Keratinocyte (primary cell): Measurements from ENCODE around the gene WNT6. TPM values are rescaled to one million over a fixed set of nuclear protein-coding genes. Genes with fewer than 3 reads are reported as not detected.
"Not testable (repeated sequence)": the region's sequence is repeated elsewhere in the genome, so short reads cannot be mapped to it uniquely, and the experiment has no call there.

ENCODE experiments used
- DNase-seq: peaks from one replicate; pipeline ENCODE4 v3.0.0-alpha.2; 2011; ENCODE audit warnings: low read depth, missing footprints, low spot score
- FAIRE-seq: peaks from 2 replicates; lab custom pipeline; 2011; peaks lifted over from hg19 to GRCh38; lab: Jason Lieb, UNC
- H2AFZ ChIP-seq: 2 replicates; pipeline ENCODE4 v1.6.0; 2012; ENCODE audit warnings: low read length, control low read depth, inconsistent platforms; ENCODE audit not compliant: control insufficient read depth
- H3K27ac ChIP-seq: 2 replicates; pipeline ENCODE4 v1.5.1; 2011; ENCODE audit warnings: low read length; ENCODE audit not compliant: control insufficient read depth, insufficient read depth
- H3K27me3 ChIP-seq: 3 replicates; pipeline ENCODE4 v1.6.0; 2011; ENCODE audit warnings: low read length; ENCODE audit not compliant: control insufficient read depth, insufficient read depth; ENCODE audit errors: extremely low read depth
- H3K36me3 ChIP-seq, 2 experiments: 2 replicates in 1 of 2; 3 replicates in 1 of 2; pipeline ENCODE4 v1.5.1; 2011; ENCODE audit warnings: low read length in 2 of 2, mild to moderate bottlenecking in 1 of 2; ENCODE audit not compliant: control insufficient read depth in 2 of 2, insufficient read depth in 2 of 2; ENCODE audit errors: extremely low read depth in 1 of 2
- H3K4me1 ChIP-seq: 3 replicates; pipeline ENCODE4 v1.5.1; 2011; ENCODE audit warnings: low read length; ENCODE audit not compliant: control insufficient read depth, insufficient read depth; ENCODE audit errors: extremely low read depth
- H3K4me2 ChIP-seq: 3 replicates; pipeline ENCODE4 v1.6.0; 2011; ENCODE audit warnings: low read depth, low read length; ENCODE audit not compliant: control insufficient read depth, insufficient read depth; ENCODE audit errors: extremely low read depth
- H3K4me3 ChIP-seq, 3 experiments: fragments of 200-600 bp in 1 of 3; sonication (generic) in 1 of 3; 2 replicates in 2 of 3; 3 replicates in 1 of 3; pipeline ENCODE4 v1.5.1; 2011 to 2016; ENCODE audit warnings: low read length in 3 of 3, mild to moderate bottlenecking in 3 of 3, control low read depth in 2 of 3, inconsistent platforms in 1 of 3, low read depth in 1 of 3, mixed read lengths in 1 of 3, mixed run types in 1 of 3, moderate library complexity in 1 of 3; ENCODE audit not compliant: control insufficient read depth in 2 of 3, insufficient read depth in 2 of 3; ENCODE audit errors: extremely low read depth in 1 of 3
- H3K79me2 ChIP-seq: 2 replicates; pipeline ENCODE4 v1.6.0; 2012; ENCODE audit warnings: low read length; ENCODE audit not compliant: control insufficient read depth, insufficient read depth
- H3K9ac ChIP-seq: 3 replicates; pipeline ENCODE4 v1.6.0; 2011; ENCODE audit warnings: low read length; ENCODE audit not compliant: control insufficient read depth, insufficient read depth; ENCODE audit errors: extremely low read depth
- H3K9me1 ChIP-seq: 3 replicates; pipeline ENCODE4 v1.6.0; 2011; ENCODE audit warnings: low read length; ENCODE audit not compliant: control insufficient read depth, insufficient read depth; ENCODE audit errors: extremely low read depth
- H3K9me3 ChIP-seq: 2 replicates; pipeline ENCODE4 v1.5.1; 2012; ENCODE audit warnings: low read depth, low read length; ENCODE audit not compliant: control insufficient read depth
- H4K20me1 ChIP-seq: 3 replicates; pipeline ENCODE4 v1.6.0; 2011; ENCODE audit warnings: low read length; ENCODE audit not compliant: control insufficient read depth, insufficient read depth; ENCODE audit errors: extremely low read depth
- CTCF ChIP-seq, 3 experiments: IDR thresholded peaks in 1 of 3; conservative IDR thresholded peaks in 1 of 3; optimal IDR thresholded peaks in 1 of 3; 2 replicates in 2 of 3; 3 replicates in 1 of 3; pipeline versions ENCODE3 to v1.5.1; 2011; ENCODE audit warnings: low read length in 3 of 3, mild to moderate bottlenecking in 3 of 3, moderate library complexity in 2 of 3, control low read depth in 1 of 3, inconsistent platforms in 1 of 3; ENCODE audit not compliant: insufficient read depth in 2 of 3; ENCODE audit errors: extremely low read depth in 1 of 3
- EZH2 ChIP-seq: IDR thresholded peaks from one replicate; pipeline ENCODE4 v1.6.1; 2012; ENCODE audit warnings: inconsistent platforms, mild to moderate bottlenecking, low read length, moderate library complexity
- dilution Hi-C: fragments of 300-500 bp; cut with MboI; formaldehyde crosslinking; loops from one replicate; pipeline ENCODE4 v1.7.0; 2020; ENCODE audit warnings: low sequenced_read_pairs; ENCODE audit not compliant: extremely low pct_ligation_motif_present
- polyA plus RNA-seq, 5 experiments: library from polyadenylated mRNA; depleted of rRNA in 3 of 5; stranded (reverse) in 3 of 5; stranded (forward) in 1 of 5; unstranded in 1 of 5; fragments of >200 nt; gene quantifications; 1 replicate in 1 of 5; 2 replicates in 3 of 5; 3 replicates in 1 of 5; pipeline versions ENCODE4 v1.2.1 to v1.2.3, GENCODE V29; 2011 to 2012; ENCODE audit warnings: missing spikeins in 2 of 5, low read depth in 1 of 5, low replicate concordance in 1 of 5

Gene WNT6
- polyA plus RNA-seq, 1 donor (not counting 4 experiments of a cell fraction or from before 2014, with no cell fraction given) = not detected

GRCh38 chr2:218839888-218840287, 19.7 kb upstream of the WNT6 start:
- no peak for FAIRE-seq

GRCh38 chr2:218844334-218844733, 15.3 kb upstream of the WNT6 start:
- H3K4me1 ChIP-seq, H3K36me3 ChIP-seq, H3K27ac ChIP-seq, H3K4me3 ChIP-seq, H3K9me3 ChIP-seq, DNase-seq, H3K9ac ChIP-seq, FAIRE-seq, H3K79me2 ChIP-seq, H3K9me1 ChIP-seq, dilution Hi-C loops, H3K27me3 ChIP-seq, H2AFZ ChIP-seq, H3K4me2 ChIP-seq, H4K20me1 ChIP-seq: not testable (repeated sequence)

More at GRCh38 chr2:218839888-218840287, 19.7 kb upstream of the WNT6 start:
- dilution Hi-C loops = no loop called here
- Histone ChIP-seq H3K4me1 (peaks cover 3% of the 10 kb centered on the region), H3K27ac (no peak overlapping the region), H3K4me2 (no peak overlapping the region), H3K9me1 (no peaks in the 10 kb centered on the region), H3K9ac (no peak overlapping the region), H2AFZ (no peak overlapping the region), H3K9me3 (no peaks in the 10 kb centered on the region), H3K27me3 (peaks cover 6% of the 10 kb centered on the region), H3K4me3 (no peak overlapping the region), H3K79me2 (no peaks in the 10 kb centered on the region), H4K20me1 (no peaks in the 10 kb centered on the region), H3K36me3 (no peaks in the 10 kb centered on the region)
- TF ChIP-seq CTCF (optimal IDR thresholded peaks at IDR 0.05 in 1 of 3, IDR thresholded peaks at IDR 0.05 in 1 of 3, conservative IDR thresholded peaks at IDR 0.05 in 1 of 3; ENCODE audit: extremely low read depth in 1 of 3, insufficient read depth in 2 of 3, low read length in 3 of 3) (no peak), EZH2 (no peak)
- DNase-seq = no peak

- not testable (repeated sequence) for H4K20me1 ChIP-seq
These were observed 12.6 kb upstream of the WNT6 start for GRCh38 chr2:218846963-218847362.

More at GRCh38 chr2:218846963-218847362, 12.6 kb upstream of the WNT6 start:
- DNase-seq, H2AFZ ChIP-seq, H3K9ac ChIP-seq, H3K79me2 ChIP-seq, H3K27ac ChIP-seq, H3K9me3 ChIP-seq, H3K27me3 ChIP-seq, dilution Hi-C loops, H3K9me1 ChIP-seq, H3K4me2 ChIP-seq, H3K36me3 ChIP-seq, H3K4me1 ChIP-seq, FAIRE-seq, H3K4me3 ChIP-seq: not testable (repeated sequence)
